IPS-NIHi11 (cell line): Measurements from ENCODE around the gene PPBP.

Experiments
- DNase-seq: peaks from one replicate; pipeline ENCODE4 v3.0.0; 2012; ENCODE audit warnings: mixed read lengths, low spot score

The PPBP gene, protein sequence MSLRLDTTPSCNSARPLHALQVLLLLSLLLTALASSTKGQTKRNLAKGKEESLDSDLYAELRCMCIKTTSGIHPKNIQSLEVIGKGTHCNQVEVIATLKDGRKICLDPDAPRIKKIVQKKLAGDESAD

DNA sequence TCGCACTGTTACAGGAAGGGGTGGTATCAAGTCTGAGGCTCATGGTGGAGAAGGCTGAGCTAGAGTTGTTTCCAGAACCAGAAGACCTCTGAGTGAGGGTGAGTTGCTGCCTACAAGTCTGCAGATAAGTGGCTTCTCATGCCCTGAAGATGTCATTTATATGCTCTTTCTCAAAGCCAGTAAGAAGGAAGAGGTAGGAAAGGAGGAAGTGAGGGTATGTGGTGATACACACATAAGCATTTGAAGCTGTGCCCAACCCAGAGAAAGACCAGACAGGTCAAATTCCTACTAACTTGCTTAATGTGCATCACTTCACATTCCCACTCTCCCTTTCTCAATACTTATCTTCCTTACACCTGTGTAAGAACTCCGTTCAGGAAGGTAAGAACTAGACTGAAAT is at the start of gene PPBP:
TSS of gene PPBP (minus strand) at position 130 of the 400 bp plus-strand sequence. CDS start at position 43, 87 bp downstream.
- DNase-seq, result no peak

DNA sequence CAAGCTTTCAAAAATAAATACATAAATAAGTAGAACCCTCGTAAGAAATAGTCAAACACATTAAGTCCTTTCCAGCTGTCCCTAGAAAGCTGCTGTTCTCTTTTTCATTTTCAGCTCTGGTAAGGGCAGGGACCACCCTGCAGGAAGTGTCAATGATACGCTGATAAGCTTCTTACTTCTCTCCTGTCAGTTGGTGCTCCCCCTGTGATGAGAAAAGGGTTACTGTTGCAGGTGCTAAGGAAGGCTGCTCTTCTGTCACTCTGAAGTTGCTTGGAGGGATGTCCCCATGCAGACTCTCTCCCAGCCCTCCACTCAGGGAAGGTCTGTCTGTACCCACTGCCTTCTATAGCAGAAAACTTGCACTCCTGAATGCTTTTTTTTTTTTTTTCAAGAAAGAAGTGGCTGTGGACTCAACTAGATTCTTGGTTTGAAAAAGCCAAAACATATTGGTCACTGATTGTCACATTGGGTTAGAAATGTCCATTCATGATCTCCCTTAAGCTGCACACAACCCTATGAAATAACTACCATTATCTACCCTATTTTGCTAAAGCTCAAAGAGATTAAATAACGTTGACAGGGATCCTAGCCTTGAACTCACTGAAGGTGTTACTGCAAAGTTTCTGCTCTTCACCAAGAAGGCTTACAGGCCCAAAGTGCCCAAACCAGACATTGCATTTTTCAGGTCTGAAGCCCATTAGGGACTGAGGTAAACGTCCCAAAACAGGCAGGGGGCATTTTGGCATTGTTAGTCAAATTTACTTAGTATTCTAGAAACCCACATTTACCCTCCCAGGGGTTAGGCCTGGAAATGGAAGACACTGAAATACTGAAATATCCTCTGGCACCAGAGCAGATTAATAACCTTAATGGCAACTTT is 49.3 kb upstream of the PPBP start:
- no peak for DNase-seq

DNA sequence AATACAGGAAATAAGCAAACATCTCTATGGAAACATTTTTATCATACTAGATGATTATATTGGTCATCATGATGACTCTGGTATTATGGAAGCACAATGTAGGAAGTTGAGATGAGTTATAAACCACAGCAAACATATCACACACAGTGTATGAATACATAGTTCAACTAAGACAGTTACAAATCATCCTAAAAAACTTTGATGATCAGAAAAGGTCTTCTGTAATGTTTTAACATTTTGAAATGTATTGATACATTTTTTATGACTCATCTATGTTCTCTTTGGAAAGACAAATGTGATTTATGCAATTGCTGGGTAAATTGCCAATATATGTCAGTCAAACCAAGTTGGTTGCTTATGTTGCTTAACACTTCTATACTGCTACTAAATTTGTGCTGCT is 45.7 kb upstream of the PPBP start:
- DNase-seq, result no peak

DNA sequence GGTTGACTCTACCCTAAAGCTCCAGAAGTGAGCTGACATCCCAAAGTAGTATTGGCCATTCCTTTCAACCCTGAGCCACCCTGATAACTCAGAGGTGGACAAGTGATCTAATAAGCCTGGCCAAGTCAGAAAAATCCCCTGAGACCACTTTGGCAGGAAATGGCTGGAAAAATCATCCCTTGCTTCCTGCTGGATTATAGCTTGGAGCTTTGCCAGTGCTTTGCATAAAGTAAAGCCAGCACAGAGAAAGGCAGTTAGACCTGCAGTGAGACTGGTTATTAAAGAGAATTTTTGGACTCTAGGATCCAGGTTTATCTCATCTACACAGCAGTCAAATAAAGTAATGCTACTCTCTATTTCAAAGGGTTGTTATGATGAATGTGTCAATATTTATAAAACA is 44.1 kb upstream of the PPBP start:
- DNase-seq, result no peak

DNA sequence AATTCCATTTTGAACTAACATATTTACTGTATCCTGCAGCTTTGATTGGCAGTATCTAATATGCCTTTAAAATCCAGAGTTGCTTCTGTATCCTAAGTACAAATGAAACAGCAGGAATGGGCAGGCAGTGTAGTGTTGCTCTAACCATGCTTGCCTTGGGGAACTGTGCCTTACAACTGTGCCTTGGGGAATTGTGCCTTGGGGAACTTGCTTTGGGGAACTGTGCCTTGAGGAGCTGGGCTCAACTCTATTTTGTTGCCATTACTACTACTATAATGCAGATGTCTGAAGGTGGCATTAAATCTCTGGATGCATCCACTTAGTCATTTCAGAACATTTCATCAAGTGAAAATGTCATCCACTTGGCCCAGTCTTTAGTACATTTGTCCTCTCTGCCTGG is 43.6 kb upstream of the PPBP start:
- DNase-seq, result no peak

DNA sequence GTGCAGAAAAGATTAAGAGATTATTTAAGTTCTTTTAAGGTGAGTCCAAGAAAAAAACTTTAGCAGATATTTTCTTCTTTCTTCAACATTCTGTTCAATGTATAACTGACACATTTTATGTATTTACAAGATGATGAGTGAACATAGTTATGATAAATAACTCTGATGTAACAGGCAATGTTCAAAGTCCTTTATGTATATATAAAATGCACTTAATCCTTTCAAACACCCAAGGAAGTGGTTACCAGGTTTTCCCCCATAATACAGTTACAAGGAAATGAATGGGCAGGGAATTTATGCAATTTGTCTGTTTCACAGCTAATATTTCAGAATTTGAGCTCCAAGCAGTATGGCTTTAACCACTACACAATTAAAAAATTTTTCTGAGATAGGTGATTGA is 42.3 kb upstream of the PPBP start:
- DNase-seq, result no peak

DNA sequence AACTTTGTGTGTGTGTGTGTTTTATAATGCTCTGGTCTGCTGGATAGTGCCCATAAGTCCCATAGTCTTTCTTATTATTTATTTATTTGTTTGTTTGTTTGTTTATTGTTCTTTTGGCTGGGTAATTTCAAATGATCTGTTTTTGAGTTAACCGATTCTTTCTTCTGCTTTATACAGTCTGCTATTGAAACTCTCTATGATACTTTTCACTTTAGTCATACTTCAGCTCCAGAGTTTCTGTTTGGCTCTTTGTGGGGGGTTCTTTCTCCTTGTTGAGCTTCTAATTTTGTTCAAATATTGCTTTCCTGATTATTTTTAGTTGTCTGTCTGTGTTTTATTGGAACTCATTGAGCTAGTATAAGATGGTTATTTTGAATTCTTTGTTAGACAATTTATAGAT is 40.5 kb upstream of the PPBP start:
- no peak for DNase-seq

DNA sequence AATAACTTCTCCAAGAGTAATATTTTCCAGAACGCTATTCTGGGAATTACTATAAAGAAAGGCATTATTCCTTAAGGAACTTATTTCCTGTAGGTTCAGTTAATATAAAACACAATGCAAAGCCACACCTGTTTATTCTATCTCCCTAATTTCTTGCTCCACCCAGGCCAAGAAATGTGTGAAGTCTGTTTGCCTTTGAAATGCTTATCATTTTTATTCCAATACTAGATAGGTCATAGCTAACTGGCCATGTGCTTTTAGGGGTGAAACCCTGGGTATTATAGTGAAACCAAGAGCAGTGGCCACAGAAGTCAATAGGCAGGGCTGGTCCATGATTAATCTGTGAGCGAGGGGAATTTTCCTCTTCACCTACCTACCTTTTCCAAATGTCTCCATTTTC is 35.7 kb upstream of the PPBP start:
- DNase-seq, result no peak

DNA sequence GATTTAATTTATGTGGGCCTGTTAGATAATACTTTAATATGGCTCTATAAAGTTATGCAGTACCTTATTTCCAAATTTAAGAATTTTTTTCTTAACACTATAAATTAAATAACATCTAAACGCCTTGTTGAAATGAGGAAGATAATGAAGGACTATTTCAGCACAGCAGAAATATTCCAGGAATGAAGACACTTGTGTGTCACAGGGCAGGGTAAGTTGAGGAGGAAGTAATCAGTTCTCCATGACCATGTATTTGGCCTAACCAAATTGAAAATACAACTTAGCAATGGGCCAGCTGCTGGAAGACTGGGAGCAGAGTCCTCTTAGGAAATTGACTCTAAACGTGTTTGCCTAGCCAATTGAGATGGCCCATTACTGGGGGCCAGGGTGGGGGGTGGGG is 33.6 kb upstream of the PPBP start:
- DNase-seq, result no peak

DNA sequence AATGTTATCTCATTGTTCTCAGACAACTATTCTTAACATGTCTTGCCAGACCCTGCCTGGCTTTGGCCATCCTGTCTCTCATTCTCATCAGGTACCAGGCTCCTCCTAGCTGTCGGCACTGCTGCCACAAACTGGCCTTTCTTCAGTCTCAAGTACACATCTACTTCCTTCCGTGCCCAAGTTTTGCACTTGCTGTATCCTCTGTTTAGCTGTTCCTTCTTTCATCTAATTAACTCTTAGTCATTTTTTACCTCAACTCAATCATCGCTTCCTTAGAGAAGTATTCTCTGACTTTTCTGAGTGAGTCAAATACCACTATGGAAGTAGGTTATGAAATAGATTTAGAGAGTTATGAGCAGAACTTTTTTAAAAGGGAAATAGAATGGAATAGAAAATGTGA is 30.8 kb upstream of the PPBP start:
- no peak for DNase-seq

DNA sequence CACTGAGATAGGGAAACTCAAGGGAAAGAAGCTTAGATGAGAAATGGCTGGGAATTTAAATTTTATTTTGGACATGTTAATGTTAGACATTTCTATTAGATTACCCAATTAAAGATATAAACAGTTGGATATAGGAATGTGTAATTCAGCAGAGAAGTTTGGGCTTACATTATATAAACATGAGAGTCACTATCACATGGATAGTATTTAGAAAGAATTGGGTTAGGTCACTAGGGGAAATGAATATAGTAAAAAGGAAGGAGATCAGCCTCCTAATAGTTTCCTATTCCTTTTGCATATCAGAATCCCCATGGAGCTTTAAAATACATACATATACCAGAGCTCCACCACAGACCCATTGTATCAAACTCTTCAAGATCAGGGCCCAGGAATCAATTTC is 30.1 kb upstream of the PPBP start:
- no peak for DNase-seq

DNA sequence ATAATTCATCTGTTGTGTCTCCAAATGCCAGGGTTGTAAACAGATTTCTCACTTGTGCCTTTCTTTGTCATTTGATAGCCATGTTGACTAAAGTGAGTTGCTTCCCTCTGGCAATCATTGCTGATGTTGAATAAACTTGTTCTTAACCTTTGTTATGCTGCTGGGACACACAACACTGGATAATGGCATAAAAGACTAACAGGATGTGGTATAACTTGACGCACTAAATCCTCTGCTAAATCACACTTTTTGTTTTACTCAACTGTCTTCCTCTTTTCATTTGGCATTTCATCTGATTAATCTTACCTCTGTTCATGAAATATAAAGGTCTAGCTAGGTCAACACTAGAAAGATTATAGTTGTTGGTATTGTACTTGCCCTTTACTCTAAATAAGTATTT is 28.1 kb upstream of the PPBP start:
- DNase-seq, result no peak

DNA sequence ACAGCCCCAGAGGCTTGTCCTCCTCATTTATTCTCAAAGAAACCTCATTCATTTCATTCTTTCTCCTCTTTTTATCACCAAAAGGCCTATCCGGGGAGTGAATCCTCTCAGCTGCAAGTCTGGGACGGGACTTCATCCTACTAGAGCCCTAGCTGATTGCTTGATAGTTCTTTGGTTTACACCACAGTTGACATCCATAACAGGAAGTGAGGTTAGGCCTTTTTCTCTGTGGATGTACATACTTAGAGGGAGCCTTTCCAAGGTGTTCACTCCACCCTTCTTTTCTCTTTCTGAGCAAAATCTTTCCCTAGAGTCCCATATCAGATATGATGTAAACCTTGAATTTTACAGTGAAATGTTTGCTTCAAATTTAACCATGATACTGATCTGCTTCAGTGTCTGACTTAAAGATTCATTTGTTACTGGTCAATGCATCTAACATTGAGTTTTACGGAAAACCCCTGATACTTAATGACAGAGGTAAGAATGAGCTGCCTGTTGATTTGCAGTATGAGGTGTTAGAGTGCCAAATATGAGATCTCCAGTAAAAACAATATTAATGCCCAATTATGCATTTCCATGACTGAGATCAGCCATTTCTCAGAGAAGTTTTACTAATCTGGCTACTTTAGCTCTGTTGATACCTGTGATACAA is 27.3 kb upstream of the PPBP start:
- DNase-seq, result no peak

DNA sequence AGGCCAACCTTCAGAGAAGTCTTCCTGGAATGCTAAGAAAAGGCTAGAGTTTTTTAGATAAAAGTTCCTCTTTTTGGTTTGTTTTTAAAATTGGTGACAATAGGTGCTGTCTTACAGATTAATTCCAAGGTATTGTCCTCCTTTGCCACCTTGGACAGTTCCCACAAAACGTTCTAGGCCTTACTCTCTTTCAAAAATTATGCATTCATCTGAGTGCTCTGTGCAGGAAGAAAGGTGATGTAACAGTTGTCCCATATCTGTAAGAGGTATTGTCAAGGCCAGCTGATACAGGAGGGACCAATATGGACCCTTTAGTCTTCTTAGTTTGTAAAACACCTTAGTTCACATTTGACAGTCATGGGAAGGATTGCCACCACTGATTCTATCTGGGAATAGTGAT is 26.3 kb upstream of the PPBP start:
- DNase-seq, result no peak

DNA sequence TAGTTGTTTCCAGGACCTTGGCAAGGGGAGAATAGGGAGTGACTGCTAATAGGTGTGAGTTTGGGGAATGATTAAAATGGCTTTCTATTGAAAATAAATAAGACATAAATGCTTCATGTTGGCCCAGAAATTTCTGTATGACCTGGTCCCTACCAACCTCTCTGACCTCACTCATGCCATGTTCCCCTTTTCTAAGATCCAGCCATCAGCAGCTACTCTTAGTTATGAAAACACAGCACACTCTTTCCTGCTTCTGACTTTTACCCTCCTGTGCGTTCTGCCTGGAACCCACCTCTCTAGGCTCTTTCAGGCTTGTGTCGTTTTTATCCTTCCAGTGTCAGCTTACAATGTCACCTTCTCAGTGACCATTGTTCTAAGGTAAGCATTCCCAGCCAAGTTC is 25.3 kb upstream of the PPBP start:
- no peak for DNase-seq

DNA sequence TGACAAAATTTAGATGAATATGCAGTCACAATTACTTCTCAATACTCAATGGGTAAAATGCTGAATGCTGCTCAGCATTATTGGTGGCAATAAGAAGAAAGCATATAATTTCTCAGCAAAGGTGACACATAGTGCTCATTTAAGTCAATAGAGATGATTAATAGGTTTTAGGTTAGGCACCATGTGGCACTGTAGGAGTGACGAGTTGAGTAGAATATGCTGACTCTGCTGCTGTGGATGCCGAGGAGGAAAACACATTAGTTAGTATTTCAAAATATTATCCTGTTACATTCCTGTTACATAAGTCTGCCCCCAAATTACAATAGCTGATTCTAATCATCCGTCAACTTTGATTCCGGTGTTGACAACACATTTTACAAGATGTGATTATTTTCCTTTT is 24.1 kb upstream of the PPBP start:
- DNase-seq, result no peak

DNA sequence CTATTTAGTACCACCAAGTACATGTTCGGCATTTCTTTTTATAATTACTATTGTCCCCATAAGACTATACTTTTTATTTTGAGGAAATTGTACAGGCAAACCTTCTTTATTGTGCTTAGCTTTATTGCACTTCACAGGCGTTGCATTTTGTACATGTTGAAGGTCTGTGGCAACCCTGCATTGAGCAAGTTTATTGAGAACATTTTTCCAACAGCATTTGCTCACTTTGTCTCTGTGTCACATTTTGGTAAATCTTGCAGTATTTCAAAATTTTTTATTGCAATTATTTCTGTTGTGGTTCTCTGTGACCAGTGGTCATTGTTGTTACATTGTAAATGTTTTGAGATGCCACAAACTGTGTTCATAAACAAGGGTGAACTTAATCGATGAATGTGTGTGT is 21.3 kb upstream of the PPBP start:
- no peak for DNase-seq

DNA sequence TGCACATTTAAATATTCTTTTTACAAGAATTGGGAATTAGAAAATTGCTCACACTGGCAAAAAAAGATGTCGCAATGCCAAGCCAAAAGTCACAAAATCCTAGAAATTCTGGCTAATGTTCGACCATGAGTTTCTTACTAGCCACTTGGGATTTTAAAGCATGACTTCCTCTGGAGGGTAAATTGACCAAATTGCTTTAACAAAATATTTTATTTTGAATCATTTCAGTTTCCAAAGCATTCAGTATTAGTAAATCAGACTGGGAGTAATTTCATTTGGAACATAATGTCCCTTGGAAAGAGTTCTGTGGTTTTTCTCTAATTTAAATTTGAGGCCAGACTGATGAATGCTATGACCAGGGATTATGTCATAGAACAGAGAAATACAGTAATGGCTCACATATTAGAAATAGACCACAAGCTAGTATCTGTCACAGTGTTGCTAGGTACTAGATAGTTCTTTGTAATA is 18.1 kb upstream of the PPBP start:
- no peak for DNase-seq

DNA sequence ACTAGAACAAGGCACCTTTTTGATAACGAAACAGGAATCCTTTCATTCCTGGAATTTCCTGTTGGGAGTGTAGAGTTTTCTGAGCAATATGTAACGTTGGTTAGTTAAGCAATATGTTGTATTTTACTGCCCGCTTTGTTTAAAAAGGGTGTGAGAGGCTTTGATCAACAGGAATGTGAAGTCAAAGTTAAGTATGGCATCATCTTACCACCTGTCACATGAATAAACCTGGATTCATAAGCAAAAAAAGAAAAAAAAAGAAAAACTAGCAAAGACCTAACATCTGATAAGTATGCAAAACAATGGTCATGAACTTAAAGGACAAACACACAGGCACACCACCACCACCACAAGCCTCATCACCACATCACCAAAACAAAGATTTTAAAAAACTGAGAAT is 17.5 kb upstream of the PPBP start:
- no peak for DNase-seq

DNA sequence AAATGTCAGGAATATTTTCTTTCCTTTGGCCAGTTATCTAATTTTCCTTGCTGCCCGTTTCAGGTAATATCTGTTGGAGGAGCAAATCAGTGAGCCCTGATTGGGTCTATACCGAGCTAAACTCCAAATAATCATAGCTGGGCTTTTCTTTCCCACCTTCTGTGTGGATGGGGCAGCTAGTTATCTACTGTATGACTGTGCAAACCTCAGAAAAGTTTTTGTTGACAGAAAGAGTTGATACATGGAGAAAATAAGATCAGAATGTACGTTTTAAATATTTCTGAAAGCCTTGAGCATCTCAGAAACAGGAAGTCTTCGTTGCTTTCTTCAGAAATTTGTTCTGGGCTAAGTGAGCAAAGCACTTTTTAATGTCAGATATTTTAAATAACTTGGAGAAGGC is 16.7 kb upstream of the PPBP start:
- no peak for DNase-seq

DNA sequence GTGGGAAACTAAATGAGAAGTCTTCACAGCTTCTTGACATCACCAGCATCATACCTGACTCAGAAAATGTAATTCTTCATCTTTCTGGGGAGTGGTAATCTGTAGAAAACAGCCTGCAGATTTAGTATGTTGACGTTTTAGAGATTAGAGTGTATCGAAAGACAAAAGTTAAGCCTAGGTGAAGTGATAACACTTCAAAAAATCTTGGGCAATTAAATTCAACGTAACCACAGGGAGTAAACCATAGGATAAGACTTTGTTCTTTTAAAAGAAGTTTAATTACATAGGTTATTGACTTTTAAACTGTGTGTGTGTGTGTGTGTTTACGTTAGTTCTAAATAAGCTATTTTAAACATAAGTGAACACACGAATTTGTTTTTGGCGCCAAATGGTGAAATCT is 12.3 kb upstream of the PPBP start:
- no peak for DNase-seq

DNA sequence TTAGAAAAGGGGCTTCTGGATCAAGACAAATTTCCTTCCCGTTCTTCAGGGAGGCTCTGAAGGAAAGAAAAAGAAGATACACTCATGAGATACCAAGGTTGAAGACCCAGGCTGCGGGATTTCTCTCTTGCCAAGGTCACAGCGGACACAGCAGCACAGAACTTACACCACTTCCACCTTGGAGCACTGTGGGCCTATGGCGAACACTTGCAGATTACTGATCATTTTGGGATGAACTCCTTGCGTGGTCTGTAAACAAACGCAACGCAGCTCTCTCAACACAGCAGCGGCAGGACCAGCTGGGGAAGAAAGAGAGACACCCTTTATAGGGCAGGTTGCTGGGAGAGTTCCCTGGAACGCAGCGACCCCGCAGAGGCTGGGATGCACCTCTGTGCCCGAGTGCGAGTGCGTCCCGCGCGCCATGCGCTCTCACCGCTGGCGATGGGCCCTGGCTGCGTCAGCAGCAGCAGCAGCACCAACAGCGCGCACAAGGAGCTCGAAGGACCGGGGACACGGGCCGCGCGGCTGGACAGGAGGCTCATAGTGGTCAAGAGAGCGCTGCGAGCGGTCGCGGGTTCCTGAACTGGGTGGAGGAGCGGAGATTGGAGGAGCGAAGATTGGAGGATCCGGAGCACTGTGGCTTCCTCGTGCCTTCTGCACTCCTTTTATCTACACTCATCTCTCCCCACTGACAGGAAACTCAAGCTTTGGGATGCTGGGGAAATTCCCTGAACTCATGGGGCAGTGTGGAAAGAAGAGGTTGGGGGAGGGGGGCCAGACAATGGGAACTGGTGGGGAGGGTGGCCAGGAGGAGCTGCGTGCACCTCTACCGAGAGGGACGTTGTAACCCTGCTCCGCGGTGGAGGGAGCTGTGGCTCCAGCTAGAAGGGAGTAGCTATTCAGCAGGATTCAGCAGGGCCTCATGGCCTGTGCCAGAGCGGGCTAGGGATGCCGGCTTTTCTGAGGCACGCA is 10.3 kb upstream of the PPBP start, which contains the start of gene CXCL5:
TSS of gene CXCL5 (minus strand) at position 638 of the 972 bp plus-strand sequence. CDS start at position 542, 96 bp downstream.
- peak; percentile 43 for DNase-seq
